ENCODE data around the gene IMP3.
"Not testable (repeated sequence)": the region's sequence is repeated elsewhere in the genome, so short reads cannot be mapped to it uniquely, and the experiment has no call there.

DNA sequence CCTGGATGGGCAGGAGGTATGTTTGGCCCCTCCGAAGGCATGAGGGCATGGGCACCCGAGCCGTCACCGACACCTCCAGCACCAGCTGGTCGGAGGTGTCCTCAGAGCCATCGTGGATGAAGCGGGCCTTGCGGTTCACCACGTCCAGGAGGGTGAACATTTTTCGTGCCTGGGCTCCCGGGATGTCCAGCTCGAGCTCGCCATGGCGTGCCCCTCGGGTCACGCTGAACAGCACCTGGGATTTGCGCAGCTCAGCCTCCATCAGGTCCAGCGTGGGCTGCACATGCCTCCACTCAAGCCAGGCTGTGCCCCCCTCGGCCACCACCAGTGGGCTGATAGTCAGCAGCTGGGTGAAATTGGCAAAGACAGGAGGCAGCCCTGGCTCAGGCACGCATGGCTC lies 49.4 kb upstream of the IMP3 start:
- not testable (repeated sequence) for TF ChIP-seq JUNB (CRISPR knock-in tag; conservative IDR thresholded peaks at IDR 0.05); NRF1 (conservative IDR thresholded peaks at IDR 0.05 in 1 of 2, IDR thresholded peaks at IDR 0.05 in 1 of 2)
- TF ChIP-seq, protein P1, sequence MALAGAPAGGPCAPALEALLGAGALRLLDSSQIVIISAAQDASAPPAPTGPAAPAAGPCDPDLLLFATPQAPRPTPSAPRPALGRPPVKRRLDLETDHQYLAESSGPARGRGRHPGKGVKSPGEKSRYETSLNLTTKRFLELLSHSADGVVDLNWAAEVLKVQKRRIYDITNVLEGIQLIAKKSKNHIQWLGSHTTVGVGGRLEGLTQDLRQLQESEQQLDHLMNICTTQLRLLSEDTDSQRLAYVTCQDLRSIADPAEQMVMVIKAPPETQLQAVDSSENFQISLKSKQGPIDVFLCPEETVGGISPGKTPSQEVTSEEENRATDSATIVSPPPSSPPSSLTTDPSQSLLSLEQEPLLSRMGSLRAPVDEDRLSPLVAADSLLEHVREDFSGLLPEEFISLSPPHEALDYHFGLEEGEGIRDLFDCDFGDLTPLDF (CRISPR knock-in tag; IDR thresholded peaks at IDR 0.05), result not testable (repeated sequence)
- TF ChIP-seq, protein P2, sequence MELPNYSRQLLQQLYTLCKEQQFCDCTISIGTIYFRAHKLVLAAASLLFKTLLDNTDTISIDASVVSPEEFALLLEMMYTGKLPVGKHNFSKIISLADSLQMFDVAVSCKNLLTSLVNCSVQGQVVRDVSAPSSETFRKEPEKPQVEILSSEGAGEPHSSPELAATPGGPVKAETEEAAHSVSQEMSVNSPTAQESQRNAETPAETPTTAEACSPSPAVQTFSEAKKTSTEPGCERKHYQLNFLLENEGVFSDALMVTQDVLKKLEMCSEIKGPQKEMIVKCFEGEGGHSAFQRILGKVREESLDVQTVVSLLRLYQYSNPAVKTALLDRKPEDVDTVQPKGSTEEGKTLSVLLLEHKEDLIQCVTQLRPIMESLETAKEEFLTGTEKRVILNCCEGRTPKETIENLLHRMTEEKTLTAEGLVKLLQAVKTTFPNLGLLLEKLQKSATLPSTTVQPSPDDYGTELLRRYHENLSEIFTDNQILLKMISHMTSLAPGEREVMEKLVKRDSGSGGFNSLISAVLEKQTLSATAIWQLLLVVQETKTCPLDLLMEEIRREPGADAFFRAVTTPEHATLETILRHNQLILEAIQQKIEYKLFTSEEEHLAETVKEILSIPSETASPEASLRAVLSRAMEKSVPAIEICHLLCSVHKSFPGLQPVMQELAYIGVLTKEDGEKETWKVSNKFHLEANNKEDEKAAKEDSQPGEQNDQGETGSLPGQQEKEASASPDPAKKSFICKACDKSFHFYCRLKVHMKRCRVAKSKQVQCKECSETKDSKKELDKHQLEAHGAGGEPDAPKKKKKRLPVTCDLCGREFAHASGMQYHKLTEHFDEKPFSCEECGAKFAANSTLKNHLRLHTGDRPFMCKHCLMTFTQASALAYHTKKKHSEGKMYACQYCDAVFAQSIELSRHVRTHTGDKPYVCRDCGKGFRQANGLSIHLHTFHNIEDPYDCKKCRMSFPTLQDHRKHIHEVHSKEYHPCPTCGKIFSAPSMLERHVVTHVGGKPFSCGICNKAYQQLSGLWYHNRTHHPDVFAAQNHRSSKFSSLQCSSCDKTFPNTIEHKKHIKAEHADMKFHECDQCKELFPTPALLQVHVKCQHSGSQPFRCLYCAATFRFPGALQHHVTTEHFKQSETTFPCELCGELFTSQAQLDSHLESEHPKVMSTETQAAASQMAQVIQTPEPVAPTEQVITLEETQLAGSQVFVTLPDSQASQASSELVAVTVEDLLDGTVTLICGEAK (IDR thresholded peaks at IDR 0.05), result not testable (repeated sequence)
- TF ChIP-seq, protein P2 (CRISPR knock-in tag; IDR thresholded peaks at IDR 0.05), result not testable (repeated sequence)
- TF ChIP-seq, protein P3, sequence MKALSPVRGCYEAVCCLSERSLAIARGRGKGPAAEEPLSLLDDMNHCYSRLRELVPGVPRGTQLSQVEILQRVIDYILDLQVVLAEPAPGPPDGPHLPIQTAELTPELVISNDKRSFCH (CRISPR knock-in tag; IDR thresholded peaks at IDR 0.05), result not testable (repeated sequence)
- TF ChIP-seq, protein P3 (tag; IDR thresholded peaks at IDR 0.05), result not testable (repeated sequence)
